Fibroblast of upper back skin (primary cell): ENCODE results near the gene RUFY4.

Source experiments
- DNase-seq: peaks from one replicate; pipeline ENCODE4 v3.0.0-alpha.2; 2013

RUFY4 gene

GRCh38 chr2:218068721-218069334, at the start of gene RUFY4:
RUFY4 (plus strand) TSS chr2:218069253; CDS start chr2:218070606, 1,353 bp downstream.
- peak; percentile 65 for DNase-seq

GRCh38 chr2:218019411-218020060, 49.5 kb upstream of the RUFY4 start:
- DNase-seq: no peak

- no peak for DNase-seq
Measured at GRCh38 chr2:218020281-218020680, 48.8 kb upstream of the RUFY4 start.

- no peak for DNase-seq
Measured at GRCh38 chr2:218020966-218021535, 48.0 kb upstream of the RUFY4 start.

- DNase-seq: no peak
Measured at GRCh38 chr2:218021536-218022071, 47.4 kb upstream of the RUFY4 start.

- no peak for DNase-seq
Measured at GRCh38 chr2:218022131-218022850, 46.8 kb upstream of the RUFY4 start.

- no peak for DNase-seq
Measured at GRCh38 chr2:218022851-218023530, 46.1 kb upstream of the RUFY4 start.

- DNase-seq: no peak
Measured at GRCh38 chr2:218023636-218024035, 45.4 kb upstream of the RUFY4 start.

GRCh38 chr2:218024336-218024735, 44.7 kb upstream of the RUFY4 start:
- DNase-seq: no peak

GRCh38 chr2:218024871-218025270, 44.2 kb upstream of the RUFY4 start:
- no peak for DNase-seq

- DNase-seq: no peak
Measured at GRCh38 chr2:218026244-218026643, 42.8 kb upstream of the RUFY4 start.

- no peak for DNase-seq
Measured at GRCh38 chr2:218026676-218027425, 42.2 kb upstream of the RUFY4 start.

GRCh38 chr2:218027426-218028188, 41.4 kb upstream of the RUFY4 start:
- DNase-seq: no peak

- no peak for DNase-seq
Measured at GRCh38 chr2:218028189-218028495, 40.9 kb upstream of the RUFY4 start.

- no peak for DNase-seq
Measured at GRCh38 chr2:218028562-218029348, 40.3 kb upstream of the RUFY4 start.

- DNase-seq: no peak
Measured at GRCh38 chr2:218029366-218030360, 39.4 kb upstream of the RUFY4 start.

GRCh38 chr2:218030409-218031195, 38.5 kb upstream of the RUFY4 start:
- no peak for DNase-seq

GRCh38 chr2:218031261-218031660, 37.8 kb upstream of the RUFY4 start:
- DNase-seq: no peak
